Common myeloid progenitor, CD34-positive (primary cell): ENCODE results near the gene TOX3.

Experiments
- CTCF ChIA-PET: fragments of 350-600 bp; sonication (Branson Sonifier 250); formaldehyde crosslinking; loops from one replicate; lab custom pipeline; 2021; ENCODE audit warnings: antibody characterized with exemption; lab: Charles Lee
- POLR2A ChIA-PET: fragments of 350-600 bp; sonication (Branson Sonifier 250); formaldehyde crosslinking; loops from one replicate; lab custom pipeline; 2021; ENCODE audit warnings: antibody characterized with exemption; lab: Charles Lee
- DNase-seq, 3 donors: peaks; one replicate each; pipeline versions ENCODE4 v3.0.0 to v3.0.0-alpha.2; 2013
- H3K27ac ChIP-seq, 2 experiments: 1 replicate in 1 of 2; 2 replicates in 1 of 2; pipeline ENCODE4 v1.7.0; 2013; ENCODE audit warnings: inconsistent platforms in 2 of 2, low read length in 2 of 2, mild to moderate bottlenecking in 2 of 2, low read depth in 1 of 2, moderate library complexity in 1 of 2; ENCODE audit not compliant: severe bottlenecking in 2 of 2, insufficient read depth in 1 of 2, poor library complexity in 1 of 2
- H3K27me3 ChIP-seq, 5 experiments: replicated peaks in 2 of 5; 1 replicate in 3 of 5; 2 replicates in 2 of 5; pipeline versions ENCODE4 v1.6.1 to v1.7.0; 2013; ENCODE audit warnings: low read length in 4 of 5, mild to moderate bottlenecking in 2 of 5, moderate library complexity in 2 of 5, inconsistent platforms in 1 of 5; ENCODE audit not compliant: insufficient read depth in 5 of 5, control insufficient read depth in 4 of 5
- H3K36me3 ChIP-seq, 4 experiments: 1 replicate in 2 of 4; 2 replicates in 2 of 4; pipeline versions ENCODE4 v1.6.1 to v1.7.0; 2013; ENCODE audit warnings: low read length in 3 of 4, control low read depth in 1 of 4, mild to moderate bottlenecking in 1 of 4; ENCODE audit not compliant: control insufficient read depth in 4 of 4, insufficient read depth in 4 of 4
- H3K4me1 ChIP-seq, 4 experiments: 1 replicate in 3 of 4; 2 replicates in 1 of 4; pipeline versions ENCODE4 v1.6.1 to v1.7.1; 2013; ENCODE audit warnings: low read length in 3 of 4, mild to moderate bottlenecking in 3 of 4, control low read depth in 1 of 4, inconsistent platforms in 1 of 4, moderate library complexity in 1 of 4; ENCODE audit not compliant: control insufficient read depth in 4 of 4, insufficient read depth in 4 of 4; ENCODE audit errors: control extremely low read depth in 1 of 4
- H3K4me3 ChIP-seq, 7 experiments: 1 replicate in 4 of 7; 2 replicates in 3 of 7; pipeline versions ENCODE4 v1.5.1 to v1.7.0; 2013; ENCODE audit warnings: mild to moderate bottlenecking in 7 of 7, low read length in 6 of 7, moderate library complexity in 6 of 7, inconsistent platforms in 2 of 7, low read depth in 2 of 7, control low read depth in 1 of 7; ENCODE audit not compliant: insufficient read depth in 4 of 7, control insufficient read depth in 1 of 7; ENCODE audit errors: extremely low read depth in 1 of 7
- H3K9me3 ChIP-seq, 5 experiments: 1 replicate in 4 of 5; 2 replicates in 1 of 5; pipeline versions ENCODE4 v1.6.1 to v1.7.1; 2013; ENCODE audit warnings: low read length in 4 of 5, mild to moderate bottlenecking in 2 of 5, inconsistent platforms in 1 of 5, low read depth in 1 of 5, moderate library complexity in 1 of 5; ENCODE audit not compliant: control insufficient read depth in 4 of 5, insufficient read depth in 2 of 5; ENCODE audit errors: control extremely low read depth in 1 of 5
- WGBS: methylation state at CpG from one replicate; pipeline ENCODE4 v1.1.5; 2013; ENCODE audit not compliant: insufficient coverage; 5-methylcytosine and 5-hydroxymethylcytosine counted together

Gene TOX3

GRCh38 chr16:52572656-52573055, 25.7 kb upstream of the TOX3 start:
- DNase-seq: no peak
- Histone ChIP-seq H3K27me3 (no peaks in the 10 kb centered on the region), H3K27ac (no peak overlapping the region), H3K4me3 (no peak overlapping the region), H3K4me1 (no peaks in the 10 kb centered on the region), H3K36me3 (no peaks in the 10 kb centered on the region), H3K9me3 (peaks cover 0 to 2% (median 0%) of the 10 kb centered on the region in 5 experiments)
- POLR2A ChIA-PET: no interaction called here
- WGBS: 92% methylated on average over 1 of the region's 1 CpG
- CTCF ChIA-PET: no interaction called here

DNA sequence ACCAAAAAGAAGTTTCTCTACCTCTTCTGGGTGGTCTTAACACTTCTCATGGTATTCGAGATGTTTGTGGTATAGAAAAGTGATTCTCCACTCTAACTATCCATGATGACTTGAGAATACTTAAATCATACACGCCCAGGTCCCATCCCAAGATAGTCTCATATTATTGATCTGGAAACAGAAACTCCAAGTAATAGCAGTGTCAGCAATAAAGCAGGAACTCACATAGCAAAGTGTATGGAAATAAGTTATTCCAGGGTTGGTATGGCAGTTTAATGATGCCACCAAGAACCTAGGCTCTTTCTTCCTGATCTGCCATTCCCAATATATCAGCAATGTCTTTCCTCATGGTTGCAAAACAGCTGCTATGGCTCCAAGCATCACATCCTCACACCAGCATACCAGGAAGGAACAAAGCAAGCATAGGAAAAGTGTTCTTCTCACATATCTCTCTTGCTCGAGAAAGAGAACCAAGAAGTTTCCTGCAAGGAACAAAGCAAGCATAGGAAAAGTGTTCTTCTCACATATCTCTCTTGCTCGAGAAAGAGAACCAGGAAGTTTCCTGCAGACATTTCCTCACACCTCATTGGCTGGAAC, 23.6 kb upstream of the TOX3 start:
- Histone ChIP-seq H3K27me3 (no peaks in the 10 kb centered on the region), H3K27ac (no peak overlapping the region), H3K4me3 (no peak overlapping the region), H3K9me3 (peaks cover 0 to 2% (median 0%) of the 10 kb centered on the region in 5 experiments), H3K36me3 (no peaks in the 10 kb centered on the region), H3K4me1 (no peaks in the 10 kb centered on the region)
- POLR2A ChIA-PET: no interaction called here
- CTCF ChIA-PET: no interaction called here
- WGBS: 71% methylated on average over 2 of the region's 4 CpGs
- no peak for DNase-seq

- peaks cover 0 to 2% (median 0%) of the 10 kb centered on the region in 5 experiments for H3K9me3 ChIP-seq
- no peaks in the 10 kb centered on the region for H3K27me3 ChIP-seq
- 94% methylated on average over 2 of the region's 2 CpGs for WGBS
- CTCF ChIA-PET: no interaction called here
- no peaks in the 10 kb centered on the region for H3K36me3 ChIP-seq
- H3K27ac ChIP-seq: no peak overlapping the region
- H3K4me1 ChIP-seq: no peaks in the 10 kb centered on the region
- DNase-seq: no peak
- POLR2A ChIA-PET: no interaction called here
- no peak overlapping the region for H3K4me3 ChIP-seq
Observed at GRCh38 chr16:52569701-52570100, 22.8 kb upstream of the TOX3 start.

DNA sequence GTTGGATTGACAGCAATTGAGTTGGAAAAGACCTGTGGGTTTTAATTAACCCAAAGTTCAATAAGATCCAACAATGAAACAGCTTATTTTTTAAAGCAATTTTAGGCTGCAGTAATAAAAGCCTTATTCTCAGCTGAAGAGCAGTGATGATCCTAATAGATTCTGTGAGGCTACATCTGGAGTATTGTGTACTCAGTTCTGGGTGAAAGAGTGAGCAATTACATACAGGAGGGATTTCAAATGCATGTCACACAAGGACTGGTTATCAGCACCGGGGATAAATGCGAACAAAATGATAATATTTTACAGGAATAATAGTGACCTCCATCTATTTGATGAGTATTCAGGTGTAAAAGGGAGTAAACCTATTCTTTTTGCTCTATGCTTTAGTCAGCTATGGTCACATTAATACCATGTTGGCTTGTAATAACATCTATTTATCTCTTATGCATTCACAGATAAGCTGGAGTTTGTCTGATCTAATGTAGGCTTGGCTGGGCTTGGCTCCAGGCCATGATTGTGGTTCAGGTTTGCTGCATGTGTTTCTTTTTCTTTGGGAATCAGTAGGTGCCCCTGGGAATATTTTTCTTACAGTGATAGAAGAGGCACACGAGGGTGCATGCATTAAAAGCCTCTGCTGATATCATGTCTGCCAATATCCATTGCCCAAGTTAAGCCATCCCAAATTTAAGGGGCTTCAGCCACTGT, 22.2 kb upstream of the TOX3 start:
- no CpG with 5 or more reads among the region's 3 CpGs for WGBS
- CTCF ChIA-PET: no interaction called here
- H3K9me3 ChIP-seq: peaks cover 0 to 2% (median 0%) of the 10 kb centered on the region in 5 experiments

GRCh38 chr16:52568495-52568894, 21.6 kb upstream of the TOX3 start:
- no peak for DNase-seq
- ChIA-PET CTCF (no interaction called here), POLR2A (no interaction called here)
- no peaks in the 10 kb centered on the region for H3K36me3 ChIP-seq
- WGBS: no CpG with 5 or more reads among the region's 1 CpG
- peaks cover 0 to 2% (median 0%) of the 10 kb centered on the region in 5 experiments for H3K9me3 ChIP-seq
- no peak overlapping the region for H3K27ac ChIP-seq
- H3K27me3 ChIP-seq: no peaks in the 10 kb centered on the region
- H3K4me1 ChIP-seq: no peaks in the 10 kb centered on the region
- H3K4me3 ChIP-seq: no peak overlapping the region

More for the DNA sequence above, 22.2 kb upstream of the TOX3 start:
- no peaks in the 10 kb centered on the region for H3K27me3 ChIP-seq
- no peaks in the 10 kb centered on the region for H3K4me1 ChIP-seq
- no peaks in the 10 kb centered on the region for H3K36me3 ChIP-seq
- no peak overlapping the region for H3K4me3 ChIP-seq
- H3K27ac ChIP-seq: no peak overlapping the region
- POLR2A ChIA-PET: no interaction called here
- no peak for DNase-seq

DNA sequence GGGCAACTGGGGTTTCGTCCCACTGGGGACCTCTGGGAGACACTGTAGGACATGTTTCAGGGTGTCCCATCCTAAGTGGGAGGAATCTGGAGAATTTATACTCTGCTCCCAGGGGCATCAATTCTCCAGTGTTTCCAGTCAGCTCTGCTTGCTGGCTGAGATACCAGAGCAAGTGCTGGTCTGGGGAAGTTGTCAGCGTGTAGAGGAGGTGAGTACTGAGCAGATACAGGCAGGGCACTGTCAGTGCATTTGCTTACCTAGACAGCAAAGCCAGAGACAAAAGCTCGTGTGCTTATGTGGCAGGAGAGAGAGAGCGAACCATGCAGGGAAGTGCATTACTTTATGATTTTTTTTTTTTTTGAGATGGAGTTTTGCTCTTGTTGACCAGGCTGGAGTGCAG, 20.2 kb upstream of the TOX3 start:
- CTCF ChIA-PET: no interaction called here
- POLR2A ChIA-PET: no interaction called here
- Histone ChIP-seq H3K4me1 (no peaks in the 10 kb centered on the region), H3K36me3 (no peaks in the 10 kb centered on the region), H3K27me3 (no peaks in the 10 kb centered on the region), H3K9me3 (peaks cover 0 to 2% (median 0%) of the 10 kb centered on the region in 5 experiments), H3K4me3 (no peak overlapping the region), H3K27ac (no peak overlapping the region)
- no peak for DNase-seq
- WGBS: 72% methylated on average over 3 of the region's 4 CpGs

- no peaks in the 10 kb centered on the region for H3K27me3 ChIP-seq
- no peak for DNase-seq
- no peak overlapping the region for H3K27ac ChIP-seq
- H3K9me3 ChIP-seq: no peaks in the 10 kb centered on the region
- 96% methylated on average over 3 of the region's 3 CpGs for WGBS
- H3K36me3 ChIP-seq: no peaks in the 10 kb centered on the region
- no peak overlapping the region for H3K4me3 ChIP-seq
- H3K4me1 ChIP-seq: no peaks in the 10 kb centered on the region
- ChIA-PET CTCF (no interaction called here), POLR2A (no interaction called here)
Observed at GRCh38 chr16:52563767-52564611, 17.0 kb upstream of the TOX3 start.
